T-helper 1 cell treated with Interleukin-12 subunit alpha and Interleukin-12 subunit beta and Interleukin-4 antibody, amounts not matched to agents 30 μg/mL and 1 μg/mL, for 36 hours (primary cell): ENCODE results near the gene PIK3C2G.
"Not testable (repeated sequence)": the region's sequence is repeated elsewhere in the genome, so short reads cannot be mapped to it uniquely, and the experiment has no call there.

Source experiments
- H3K27ac Mint-ChIP-seq: one replicate; pipeline ENCODE4 v1.8.0; 2021; ENCODE audit warnings: mild to moderate bottlenecking, mixed read lengths
- H3K27me3 Mint-ChIP-seq: one replicate; pipeline ENCODE4 v1.8.0; 2021; ENCODE audit warnings: low read depth, mixed read lengths
- H3K36me3 Mint-ChIP-seq: one replicate; pipeline ENCODE4 v1.8.0; 2021; ENCODE audit warnings: low read depth, mixed read lengths
- H3K4me1 Mint-ChIP-seq: one replicate; pipeline ENCODE4 v1.8.0; 2021; ENCODE audit warnings: low read depth, mixed read lengths
- H3K4me3 Mint-ChIP-seq: one replicate; pipeline ENCODE4 v1.8.0; 2021; ENCODE audit warnings: mild to moderate bottlenecking, moderate library complexity, mixed read lengths
- H3K9me3 Mint-ChIP-seq: one replicate; pipeline ENCODE4 v1.8.0; 2021; ENCODE audit warnings: mixed read lengths

Gene PIK3C2G, protein sequence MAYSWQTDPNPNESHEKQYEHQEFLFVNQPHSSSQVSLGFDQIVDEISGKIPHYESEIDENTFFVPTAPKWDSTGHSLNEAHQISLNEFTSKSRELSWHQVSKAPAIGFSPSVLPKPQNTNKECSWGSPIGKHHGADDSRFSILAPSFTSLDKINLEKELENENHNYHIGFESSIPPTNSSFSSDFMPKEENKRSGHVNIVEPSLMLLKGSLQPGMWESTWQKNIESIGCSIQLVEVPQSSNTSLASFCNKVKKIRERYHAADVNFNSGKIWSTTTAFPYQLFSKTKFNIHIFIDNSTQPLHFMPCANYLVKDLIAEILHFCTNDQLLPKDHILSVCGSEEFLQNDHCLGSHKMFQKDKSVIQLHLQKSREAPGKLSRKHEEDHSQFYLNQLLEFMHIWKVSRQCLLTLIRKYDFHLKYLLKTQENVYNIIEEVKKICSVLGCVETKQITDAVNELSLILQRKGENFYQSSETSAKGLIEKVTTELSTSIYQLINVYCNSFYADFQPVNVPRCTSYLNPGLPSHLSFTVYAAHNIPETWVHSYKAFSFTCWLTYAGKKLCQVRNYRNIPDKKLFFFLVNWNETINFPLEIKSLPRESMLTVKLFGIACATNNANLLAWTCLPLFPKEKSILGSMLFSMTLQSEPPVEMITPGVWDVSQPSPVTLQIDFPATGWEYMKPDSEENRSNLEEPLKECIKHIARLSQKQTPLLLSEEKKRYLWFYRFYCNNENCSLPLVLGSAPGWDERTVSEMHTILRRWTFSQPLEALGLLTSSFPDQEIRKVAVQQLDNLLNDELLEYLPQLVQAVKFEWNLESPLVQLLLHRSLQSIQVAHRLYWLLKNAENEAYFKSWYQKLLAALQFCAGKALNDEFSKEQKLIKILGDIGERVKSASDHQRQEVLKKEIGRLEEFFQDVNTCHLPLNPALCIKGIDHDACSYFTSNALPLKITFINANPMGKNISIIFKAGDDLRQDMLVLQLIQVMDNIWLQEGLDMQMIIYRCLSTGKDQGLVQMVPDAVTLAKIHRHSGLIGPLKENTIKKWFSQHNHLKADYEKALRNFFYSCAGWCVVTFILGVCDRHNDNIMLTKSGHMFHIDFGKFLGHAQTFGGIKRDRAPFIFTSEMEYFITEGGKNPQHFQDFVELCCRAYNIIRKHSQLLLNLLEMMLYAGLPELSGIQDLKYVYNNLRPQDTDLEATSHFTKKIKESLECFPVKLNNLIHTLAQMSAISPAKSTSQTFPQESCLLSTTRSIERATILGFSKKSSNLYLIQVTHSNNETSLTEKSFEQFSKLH (N-terminal part only)

DNA sequence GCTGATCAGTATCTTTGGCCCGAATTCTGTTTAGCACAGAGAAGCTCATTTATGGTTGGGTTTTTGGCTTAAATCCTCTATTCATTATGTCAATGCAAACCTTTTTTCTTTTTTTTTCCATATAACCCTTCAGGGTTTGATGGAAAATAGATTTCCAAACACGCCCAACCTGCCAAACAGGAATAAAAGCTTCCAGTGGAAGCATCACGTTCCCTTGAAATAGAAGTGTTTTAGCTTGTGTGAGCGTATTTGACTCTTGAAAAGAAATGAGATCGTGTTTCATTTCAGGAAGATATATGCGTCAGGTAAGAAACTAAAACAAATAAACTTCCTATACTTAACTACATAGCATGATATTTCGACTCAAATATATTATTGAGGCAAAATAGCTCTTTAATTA is at the start of gene PIK3C2G:
PIK3C2G (plus strand) TSS at position 246 of the 400 bp plus-strand sequence. CDS start 20,564 bp downstream, outside the sequence.
- Mint-ChIP-seq H3K9me3 (no peaks in the 10 kb centered on the region), H3K27me3 (no peaks in the 10 kb centered on the region), H3K4me3 (no peak within 1 kb of the TSS), H3K36me3 (no peaks in the 10 kb centered on the region), H3K27ac (no peak within 1 kb of the TSS), H3K4me1 (no peaks in the 10 kb centered on the region)

DNA sequence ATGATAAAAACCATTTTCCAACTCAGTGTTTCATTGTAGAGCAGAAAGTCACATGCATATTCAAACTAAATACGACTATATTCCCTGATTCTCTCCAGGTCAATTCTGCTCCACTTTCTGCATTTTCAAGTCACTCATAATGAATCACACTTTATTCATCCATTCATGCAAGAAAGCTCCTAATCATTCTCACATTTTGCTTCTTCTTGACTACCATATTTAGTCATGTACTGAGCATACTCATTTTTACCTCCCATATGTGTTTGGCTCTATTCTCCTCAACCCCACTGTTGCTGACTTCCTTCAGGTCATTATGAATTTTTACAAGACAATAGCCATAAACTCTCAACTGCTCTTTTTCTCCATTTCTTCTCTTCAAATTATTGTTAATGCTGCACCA is 43.4 kb upstream of the PIK3C2G start:
- no peak overlapping the region for H3K27ac Mint-ChIP-seq
- no peak overlapping the region for H3K4me3 Mint-ChIP-seq
- H3K27me3 Mint-ChIP-seq, result no peaks in the 10 kb centered on the region
- H3K4me1 Mint-ChIP-seq, result no peaks in the 10 kb centered on the region
- no peaks in the 10 kb centered on the region for H3K9me3 Mint-ChIP-seq
- H3K36me3 Mint-ChIP-seq, result no peaks in the 10 kb centered on the region

GRCh38 chr12:18221726-18222125 is 39.6 kb upstream of the PIK3C2G start:
- no peaks in the 10 kb centered on the region for H3K36me3 Mint-ChIP-seq
- H3K27me3 Mint-ChIP-seq, result no peaks in the 10 kb centered on the region
- no peaks in the 10 kb centered on the region for H3K4me1 Mint-ChIP-seq
- no peak overlapping the region for H3K27ac Mint-ChIP-seq
- H3K4me3 Mint-ChIP-seq, result no peak overlapping the region
- H3K9me3 Mint-ChIP-seq, result no peaks in the 10 kb centered on the region

DNA sequence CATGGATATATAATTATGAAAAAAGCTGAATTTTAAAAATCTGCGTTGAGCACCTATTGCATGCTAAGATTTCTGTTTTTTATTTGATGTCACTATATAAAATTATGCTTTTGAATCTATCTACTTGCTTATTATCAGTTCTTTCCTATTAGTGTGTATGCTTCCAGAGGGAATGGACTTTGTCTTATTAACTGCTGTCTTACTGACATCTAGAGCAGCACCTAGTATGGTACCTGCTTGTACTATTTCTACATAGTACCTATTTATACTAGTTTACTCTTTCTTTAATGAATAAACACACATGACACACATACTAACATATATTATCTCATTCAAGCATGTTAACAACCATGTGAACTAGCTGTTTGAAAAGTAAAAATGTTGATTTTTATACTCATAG is 38.6 kb upstream of the PIK3C2G start:
- Mint-ChIP-seq H3K27me3 (no peaks in the 10 kb centered on the region), H3K27ac (no peak overlapping the region), H3K4me1 (no peaks in the 10 kb centered on the region), H3K9me3 (no peaks in the 10 kb centered on the region), H3K4me3 (no peak overlapping the region), H3K36me3 (no peaks in the 10 kb centered on the region)

DNA sequence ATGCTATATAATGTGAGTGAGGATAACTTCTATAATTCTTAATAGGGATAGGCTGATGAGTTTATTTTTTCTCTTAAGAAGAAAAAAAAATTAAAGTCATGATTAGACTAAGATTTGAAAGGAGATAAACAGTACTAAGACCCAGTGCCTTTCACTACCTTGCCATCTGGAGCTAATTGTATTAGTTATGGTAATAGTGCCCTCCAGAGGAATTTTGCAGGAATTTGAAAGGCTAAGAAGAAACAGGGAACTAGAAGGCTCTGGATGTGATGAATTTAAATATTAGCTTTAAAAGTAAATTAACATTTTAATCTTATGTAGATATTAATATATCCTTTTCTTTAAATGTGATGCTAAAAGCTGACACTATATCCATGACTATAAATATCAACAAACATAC is 36.6 kb upstream of the PIK3C2G start:
- no peaks in the 10 kb centered on the region for H3K36me3 Mint-ChIP-seq
- no peak overlapping the region for H3K27ac Mint-ChIP-seq
- no peaks in the 10 kb centered on the region for H3K27me3 Mint-ChIP-seq
- no peak overlapping the region for H3K4me3 Mint-ChIP-seq
- no peaks in the 10 kb centered on the region for H3K9me3 Mint-ChIP-seq
- no peaks in the 10 kb centered on the region for H3K4me1 Mint-ChIP-seq

DNA sequence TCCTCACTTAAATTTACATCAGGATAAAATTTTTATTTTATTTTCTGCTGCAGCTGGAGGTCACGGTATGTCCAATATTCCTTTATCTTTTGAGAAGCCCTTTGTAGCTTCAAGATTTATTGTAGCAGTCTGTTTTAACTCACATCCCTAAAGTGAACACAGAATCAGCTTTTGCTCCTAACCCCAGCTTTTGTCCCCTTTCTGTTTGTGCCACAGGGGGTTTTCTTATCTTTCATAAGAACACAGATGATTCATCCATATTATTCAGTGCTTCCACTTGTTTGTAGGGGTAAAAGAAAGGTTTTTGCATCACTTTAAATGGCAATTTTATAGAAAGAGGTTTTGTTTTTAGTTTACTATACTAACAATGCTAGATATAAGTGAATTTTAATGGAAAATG is 21.8 kb upstream of the PIK3C2G start:
- Mint-ChIP-seq H3K27me3 (no peaks in the 10 kb centered on the region), H3K36me3 (no peaks in the 10 kb centered on the region), H3K4me3 (no peak overlapping the region), H3K9me3 (peaks cover 3% of the 10 kb centered on the region), H3K4me1 (no peaks in the 10 kb centered on the region), H3K27ac (no peak overlapping the region)

DNA sequence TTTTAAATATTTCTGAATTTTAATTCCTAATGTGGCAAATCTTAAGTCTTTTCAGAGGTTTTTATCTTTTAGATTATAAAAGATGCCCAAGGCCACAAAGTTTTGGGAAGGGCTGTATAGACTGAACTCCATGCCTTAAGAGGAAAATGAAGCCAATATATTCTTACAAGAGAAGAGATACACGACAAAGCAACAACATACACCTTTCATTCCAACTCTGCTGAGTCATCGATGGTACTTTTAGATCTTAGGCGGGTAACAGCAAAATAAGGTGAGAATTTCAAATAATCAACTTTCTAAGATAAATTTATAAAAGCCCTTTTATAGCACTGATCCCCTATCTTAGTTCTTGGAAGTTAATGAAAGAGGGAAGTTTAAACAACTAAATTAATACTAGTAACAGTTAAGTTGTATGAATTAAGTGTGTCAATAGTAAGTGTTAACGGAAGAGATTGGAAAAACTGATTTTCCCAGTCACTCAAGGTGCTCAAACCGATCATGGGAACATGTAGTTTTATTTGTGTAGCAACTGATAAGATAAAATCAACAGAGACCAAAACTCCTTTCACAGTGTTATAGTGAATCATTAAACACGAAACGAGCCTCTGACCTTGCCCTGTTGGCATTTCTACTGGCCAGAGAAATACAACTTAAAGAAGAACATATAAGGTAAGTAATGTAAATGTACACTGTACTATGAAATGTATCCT is 18.8 kb upstream of the PIK3C2G start:
- H3K4me3 Mint-ChIP-seq, result no peak overlapping the region
- H3K4me1 Mint-ChIP-seq, result no peaks in the 10 kb centered on the region
- H3K27me3 Mint-ChIP-seq, result no peaks in the 10 kb centered on the region
- H3K9me3 Mint-ChIP-seq, result peaks cover 3% of the 10 kb centered on the region
- H3K36me3 Mint-ChIP-seq, result no peaks in the 10 kb centered on the region
- H3K27ac Mint-ChIP-seq, result no peak overlapping the region

DNA sequence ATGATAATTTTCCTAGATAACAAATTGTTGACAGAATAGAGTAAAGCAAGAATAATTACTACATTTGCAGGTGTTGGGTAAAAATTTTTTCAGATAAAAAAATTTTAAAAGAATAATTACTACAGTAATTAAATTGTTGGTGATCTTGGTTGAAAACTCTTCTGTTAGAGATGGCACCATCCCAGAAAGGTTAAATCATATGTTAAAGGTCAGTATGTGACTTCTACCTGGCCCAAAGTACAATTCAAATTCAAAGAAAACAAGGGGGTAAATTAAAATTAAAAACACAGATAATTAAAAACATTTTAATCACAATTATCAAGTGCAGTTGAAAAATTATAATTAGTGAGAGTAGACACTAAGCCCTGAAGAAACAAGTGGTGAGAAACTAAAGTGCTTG is 18.1 kb upstream of the PIK3C2G start:
- Mint-ChIP-seq H3K4me3 (no peak overlapping the region), H3K27me3 (no peaks in the 10 kb centered on the region), H3K4me1 (no peaks in the 10 kb centered on the region), H3K9me3 (peaks cover 3% of the 10 kb centered on the region), H3K36me3 (no peaks in the 10 kb centered on the region), H3K27ac (no peak overlapping the region)

DNA sequence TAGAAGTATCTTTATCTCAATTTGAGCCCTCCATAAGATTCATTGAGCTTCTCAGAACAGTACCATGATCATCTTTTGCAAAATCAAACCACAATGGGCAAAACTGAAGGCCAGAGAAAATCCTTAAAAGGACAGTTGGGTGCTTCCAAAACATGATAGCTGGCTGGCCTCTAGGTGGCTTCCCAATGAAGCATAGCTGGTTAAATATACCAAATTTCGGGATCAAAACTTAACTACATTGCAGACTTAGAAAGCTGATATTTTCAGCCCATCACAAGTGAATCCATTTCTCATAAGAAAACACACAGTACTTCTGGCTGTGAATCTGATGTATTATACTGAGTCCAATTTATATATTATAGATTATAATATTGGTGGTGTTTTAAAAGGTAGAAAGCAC is 15.3 kb upstream of the PIK3C2G start:
- H3K4me1 Mint-ChIP-seq, result no peaks in the 10 kb centered on the region
- H3K9me3 Mint-ChIP-seq, result peaks cover 3% of the 10 kb centered on the region
- H3K36me3 Mint-ChIP-seq, result no peaks in the 10 kb centered on the region
- no peak overlapping the region for H3K27ac Mint-ChIP-seq
- H3K27me3 Mint-ChIP-seq, result no peaks in the 10 kb centered on the region
- no peak overlapping the region for H3K4me3 Mint-ChIP-seq

- Mint-ChIP-seq H3K9me3 (no peaks in the 10 kb centered on the region), H3K27ac (no peak overlapping the region), H3K4me3 (no peak overlapping the region), H3K36me3 (no peaks in the 10 kb centered on the region), H3K27me3 (no peaks in the 10 kb centered on the region), H3K4me1 (no peaks in the 10 kb centered on the region)
Measured at GRCh38 chr12:18250313-18250916, 10.9 kb upstream of the PIK3C2G start.

DNA sequence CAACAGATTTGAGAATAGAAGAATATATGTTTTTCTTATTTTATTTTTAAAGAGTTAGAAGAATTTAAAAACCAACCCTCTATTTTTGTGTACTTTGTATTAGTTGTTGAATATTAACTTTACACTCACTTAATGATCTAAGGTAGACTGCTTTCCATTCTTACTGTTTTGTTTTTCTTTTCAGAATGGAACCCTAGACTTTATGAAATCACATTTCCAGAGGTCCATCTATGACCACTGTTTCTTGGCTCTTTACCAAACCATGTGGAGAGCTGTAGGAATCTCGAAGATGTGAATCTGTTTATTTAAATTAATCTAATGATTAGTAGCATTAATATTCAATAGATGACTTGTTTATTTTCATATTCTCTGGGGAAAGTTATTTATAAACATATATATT is 7.2 kb upstream of the PIK3C2G start:
- Mint-ChIP-seq H3K36me3 (no peaks in the 10 kb centered on the region), H3K27me3 (no peaks in the 10 kb centered on the region), H3K9me3 (no peaks in the 10 kb centered on the region), H3K27ac (no peak overlapping the region), H3K4me3 (no peak overlapping the region), H3K4me1 (no peaks in the 10 kb centered on the region)

- not testable (repeated sequence) for H3K9me3 Mint-ChIP-seq, H3K4me1 Mint-ChIP-seq, H3K36me3 Mint-ChIP-seq, H3K27ac Mint-ChIP-seq, H3K27me3 Mint-ChIP-seq, H3K4me3 Mint-ChIP-seq
Measured at GRCh38 chr12:18255004-18255403, 6.3 kb upstream of the PIK3C2G start.

GRCh38 chr12:18257251-18257650 is 4.1 kb upstream of the PIK3C2G start:
- H3K9me3 Mint-ChIP-seq, result no peaks in the 10 kb centered on the region
- H3K27ac Mint-ChIP-seq, result no peak overlapping the region
- H3K4me3 Mint-ChIP-seq, result no peak overlapping the region
- H3K36me3 Mint-ChIP-seq, result no peaks in the 10 kb centered on the region
- no peaks in the 10 kb centered on the region for H3K27me3 Mint-ChIP-seq
- H3K4me1 Mint-ChIP-seq, result no peaks in the 10 kb centered on the region

DNA sequence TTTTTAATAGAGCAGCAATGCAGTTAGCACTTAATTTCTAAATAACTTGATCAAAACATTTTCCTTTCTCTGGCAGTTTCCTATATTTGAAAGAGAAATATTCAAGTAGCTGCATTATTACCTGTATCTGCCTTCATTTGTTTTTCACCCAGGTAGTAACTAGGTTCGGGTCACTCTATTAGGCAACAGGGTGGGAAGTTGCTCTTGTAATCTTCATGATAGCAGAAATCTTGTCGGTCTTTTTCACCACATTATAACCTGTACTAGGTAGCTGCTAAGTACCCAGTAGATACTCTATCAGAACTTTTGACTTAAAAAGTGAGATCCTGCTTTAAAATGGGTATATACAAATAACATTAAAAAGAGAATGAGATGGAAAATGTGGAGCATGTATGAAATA is 2.4 kb upstream of the PIK3C2G start:
- H3K9me3 Mint-ChIP-seq, result no peaks in the 10 kb centered on the region
- H3K4me3 Mint-ChIP-seq, result no peak overlapping the region
- no peak overlapping the region for H3K27ac Mint-ChIP-seq
- no peaks in the 10 kb centered on the region for H3K4me1 Mint-ChIP-seq
- H3K36me3 Mint-ChIP-seq, result no peaks in the 10 kb centered on the region
- H3K27me3 Mint-ChIP-seq, result no peaks in the 10 kb centered on the region
